ENCODE results near the gene SIVA1.

Gene SIVA1

GRCh38 chr14:104771918-104772706 is 19.2 kb downstream of the SIVA1 start:
- no peak for DNase-seq (ENCODE audit: low spot score)

- no peak for DNase-seq (ENCODE audit: low spot score)
Measured at GRCh38 chr14:104772707-104773504, 20.0 kb downstream of the SIVA1 start.

- no peak for DNase-seq (ENCODE audit: low spot score)
Measured at GRCh38 chr14:104773505-104774452, 20.8 kb downstream of the SIVA1 start.

GRCh38 chr14:104774453-104775072 is 21.6 kb downstream of the SIVA1 start:
- DNase-seq (ENCODE audit: low spot score) = no peak

GRCh38 chr14:104775073-104775489 is 22.1 kb downstream of the SIVA1 start:
- DNase-seq (ENCODE audit: low spot score) = no peak

GRCh38 chr14:104776481-104776880 is 23.5 kb downstream of the SIVA1 start:
- no peak for DNase-seq (ENCODE audit: low spot score)

GRCh38 chr14:104776961-104777807 is 24.2 kb downstream of the SIVA1 start:
- no peak for DNase-seq (ENCODE audit: low spot score)

GRCh38 chr14:104777808-104778249 is 24.9 kb downstream of the SIVA1 start:
- no peak for DNase-seq (ENCODE audit: low spot score)

GRCh38 chr14:104778694-104779331 is 25.9 kb downstream of the SIVA1 start:
- no peak for DNase-seq (ENCODE audit: low spot score)

GRCh38 chr14:104779776-104780512 is 27.0 kb downstream of the SIVA1 start:
- no peak for DNase-seq (ENCODE audit: low spot score)

GRCh38 chr14:104780513-104781030 is 27.6 kb downstream of the SIVA1 start:
- DNase-seq (ENCODE audit: low spot score) = no peak

- no peak for DNase-seq (ENCODE audit: low spot score)
Measured at GRCh38 chr14:104781271-104782077, 28.5 kb downstream of the SIVA1 start.

- DNase-seq (ENCODE audit: low spot score) = no peak
Measured at GRCh38 chr14:104782086-104782807, 29.3 kb downstream of the SIVA1 start.

- no peak for DNase-seq (ENCODE audit: low spot score)
Measured at GRCh38 chr14:104782808-104783139, 29.8 kb downstream of the SIVA1 start.

- DNase-seq (ENCODE audit: low spot score) = no peak
Measured at GRCh38 chr14:104783484-104784217, 30.7 kb downstream of the SIVA1 start.

- DNase-seq (ENCODE audit: low spot score) = no peak
Measured at GRCh38 chr14:104784218-104784568, 31.2 kb downstream of the SIVA1 start.

All from hepatic stellate cell (primary cell).